Prostate gland (tissue), 2 donors: ENCODE measurements around the gene CD96.

Experiments used
- CTCF ChIP-seq, 4 experiments: fragments of 200-600 bp in 2 of 4; fragments of 450-650 bp in 2 of 4; sonication (generic) in 2 of 4; IDR thresholded peaks; 1 replicate in 3 of 4; 2 replicates in 1 of 4; pipeline ENCODE4 v1.5.1; 2016 to 2019; ENCODE audit warnings: antibody characterized with exemption in 4 of 4, mild to moderate bottlenecking in 2 of 4, moderate library complexity in 2 of 4
- POLR2A ChIP-seq: fragments of 450-650 bp; IDR thresholded peaks from one replicate; pipeline ENCODE4 v1.6.1; 2016; ENCODE audit warnings: antibody characterized with exemption, mild to moderate bottlenecking

- TF ChIP-seq POLR2A (no peak), CTCF (IDR thresholded peaks at IDR 0.05) (no peak)
Measured at GRCh38 chr3:111618945-111619344, 76.9 kb downstream of the CD96 start.
